Measurements from ENCODE around the gene CCDC39.

The CCDC39 gene

GRCh38 chr3:180679178-180680096 is at the start of gene CCDC39:
TSS of gene CCDC39 (minus strand) at chr3:180679489. CDS start at chr3:180679380, 109 bp downstream.
- peaks cover 9% of the 10 kb centered on the region; the same call in 1 of the 2 replicates for H3K4me1 ChIP-seq (ENCODE audit: insufficient read depth, low read length)
- TF ChIP-seq CTCF (IDR thresholded peaks at IDR 0.05; ENCODE audit: borderline replicate concordance, extremely low read depth, low read length, poor library complexity, severe bottlenecking) = no peak
- peak; percentile 81 for TF ChIP-seq EZH2 (IDR thresholded peaks at IDR 0.05; ENCODE audit: borderline replicate concordance, low read depth, low read length, severe bottlenecking)
- no peaks in the 10 kb centered on the region for H3K79me2 ChIP-seq (ENCODE audit: insufficient read depth, low read length)
- H3K27me3 ChIP-seq (ENCODE audit: insufficient read depth, low read length, poor library complexity) = peaks cover 17% of the 10 kb centered on the region
- no peaks in the 10 kb centered on the region for H3K9me3 ChIP-seq (ENCODE audit: insufficient read depth, low read length, severe bottlenecking)
- 0 out of 2 replicates have a peak within 1 kb of the TSS, but pooled peaks have one; percentile 19 for H2AFZ ChIP-seq (ENCODE audit: low read depth, low read length)
- H3K4me3 ChIP-seq (ENCODE audit: low read depth in 1 of 2, low read length in 2 of 2) = peak within 1 kb of the TSS in 1 of 2 experiments; percentile 37; a peak in 1 of 4 replicates
- H3K27ac ChIP-seq (ENCODE audit: low read length) = no peak within 1 kb of the TSS
- no peaks in the 10 kb centered on the region for H3K36me3 ChIP-seq (ENCODE audit: insufficient read depth, low read length)
- peak within 1 kb of the TSS; percentile 63 for H3K4me2 ChIP-seq (ENCODE audit: insufficient read depth, low read length)
- H4K20me1 ChIP-seq (ENCODE audit: insufficient read depth, low read length) = no peaks in the 10 kb centered on the region
- DNase-seq (peak; percentile 74), ATAC-seq (ENCODE audit: insufficient read depth, low read depth) (peak; percentile 97)
- no peak within 1 kb of the TSS for H3K9ac ChIP-seq (ENCODE audit: low read depth, low read length)

GRCh38 chr3:180720012-180720411 is 40.7 kb upstream of the CCDC39 start:
- no peaks in the 10 kb centered on the region for H4K20me1 ChIP-seq (ENCODE audit: insufficient read depth, low read length)
- no peak for DNase-seq
- no peak overlapping the region for H3K9ac ChIP-seq (ENCODE audit: low read depth, low read length)
- H3K9me3 ChIP-seq (ENCODE audit: insufficient read depth, low read length, severe bottlenecking) = no peaks in the 10 kb centered on the region
- TF ChIP-seq CTCF (IDR thresholded peaks at IDR 0.05; ENCODE audit: borderline replicate concordance, extremely low read depth, low read length, poor library complexity, severe bottlenecking) = no peak
- H3K4me2 ChIP-seq (ENCODE audit: insufficient read depth, low read length) = no peak overlapping the region
- no peaks in the 10 kb centered on the region for H3K4me1 ChIP-seq (ENCODE audit: insufficient read depth, low read length)
- H3K27me3 ChIP-seq (ENCODE audit: insufficient read depth, low read length, poor library complexity) = no peaks in the 10 kb centered on the region
- no peak overlapping the region for H3K4me3 ChIP-seq (ENCODE audit: low read depth in 1 of 2, low read length in 2 of 2)
- ATAC-seq (ENCODE audit: insufficient read depth, low read depth) = no peak
- H3K79me2 ChIP-seq (ENCODE audit: insufficient read depth, low read length) = no peaks in the 10 kb centered on the region
- H2AFZ ChIP-seq (ENCODE audit: low read depth, low read length) = no peak overlapping the region
- no peak overlapping the region for H3K27ac ChIP-seq (ENCODE audit: low read length)
- no peaks in the 10 kb centered on the region for H3K36me3 ChIP-seq (ENCODE audit: insufficient read depth, low read length)

- no peak overlapping the region for H3K4me2 ChIP-seq (ENCODE audit: insufficient read depth, low read length)
- DNase-seq (no peak), ATAC-seq (ENCODE audit: insufficient read depth, low read depth) (no peak)
- no peaks in the 10 kb centered on the region for H3K27me3 ChIP-seq (ENCODE audit: insufficient read depth, low read length, poor library complexity)
- no peaks in the 10 kb centered on the region for H3K79me2 ChIP-seq (ENCODE audit: insufficient read depth, low read length)
- no peak overlapping the region for H2AFZ ChIP-seq (ENCODE audit: low read depth, low read length)
- no peaks in the 10 kb centered on the region for H3K36me3 ChIP-seq (ENCODE audit: insufficient read depth, low read length)
- no peaks in the 10 kb centered on the region for H4K20me1 ChIP-seq (ENCODE audit: insufficient read depth, low read length)
- TF ChIP-seq CTCF (IDR thresholded peaks at IDR 0.05; ENCODE audit: borderline replicate concordance, extremely low read depth, low read length, poor library complexity, severe bottlenecking) (no peak), EZH2 (IDR thresholded peaks at IDR 0.05; ENCODE audit: borderline replicate concordance, low read depth, low read length, severe bottlenecking) (no peak)
- H3K9ac ChIP-seq (ENCODE audit: low read depth, low read length) = no peak overlapping the region
- H3K9me3 ChIP-seq (ENCODE audit: insufficient read depth, low read length, severe bottlenecking) = no peaks in the 10 kb centered on the region
- no peak overlapping the region for H3K27ac ChIP-seq (ENCODE audit: low read length)
- no peaks in the 10 kb centered on the region for H3K4me1 ChIP-seq (ENCODE audit: insufficient read depth, low read length)
- no peak overlapping the region for H3K4me3 ChIP-seq (ENCODE audit: low read depth in 1 of 2, low read length in 2 of 2)
Measured at GRCh38 chr3:180707896-180708295, 28.6 kb upstream of the CCDC39 start.

Data from DND-41 (cell line).